Suprapubic skin (tissue), 4 donors: ENCODE data around the gene ALPL. TPM values are rescaled to one million over a fixed set of nuclear protein-coding genes. Genes with fewer than 3 reads are reported as not detected.

ENCODE experiments used
- DNase-seq, 2 donors: peaks; one replicate each; pipeline ENCODE4 v3.0.0-alpha.2; 2019; ENCODE audit warnings: low spot score in 2 of 2
- H3K27ac ChIP-seq: fragments of 200-600 bp; sonication (generic); one replicate; pipeline ENCODE4 v1.5.1; 2019
- H3K27me3 ChIP-seq: fragments of 200-600 bp; sonication (generic); one replicate; pipeline ENCODE4 v1.5.1; 2019
- H3K36me3 ChIP-seq: fragments of 200-600 bp; sonication (generic); one replicate; pipeline ENCODE4 v1.5.1; 2019
- H3K4me1 ChIP-seq: fragments of 200-600 bp; sonication (generic); one replicate; pipeline ENCODE4 v1.5.1; 2019
- H3K4me3 ChIP-seq: fragments of 200-600 bp; sonication (generic); one replicate; pipeline ENCODE4 v1.5.1; 2019; ENCODE audit warnings: mild to moderate bottlenecking
- H3K9me3 ChIP-seq: fragments of 200-600 bp; sonication (generic); one replicate; pipeline ENCODE4 v1.5.1; 2019
- CTCF ChIP-seq, 2 donors: fragments of 200-600 bp in 1 of 2; fragments of 450-650 bp in 1 of 2; sonication (generic) in 1 of 2; IDR thresholded peaks; one replicate each; pipeline ENCODE4 v1.5.1; 2016 to 2019; ENCODE audit warnings: antibody characterized with exemption in 2 of 2, mild to moderate bottlenecking in 1 of 2, moderate library complexity in 1 of 2
- EP300 ChIP-seq: sonication (generic); formaldehyde crosslinking; IDR thresholded peaks from one replicate; pipeline ENCODE4 v1.6.1; 2017; ENCODE audit warnings: antibody characterized with exemption
- POLR2A ChIP-seq, 2 donors: fragments of 450-650 bp; IDR thresholded peaks; one replicate each; pipeline ENCODE4 v1.6.1; 2017; ENCODE audit warnings: antibody characterized with exemption in 2 of 2, mild to moderate bottlenecking in 2 of 2, moderate library complexity in 2 of 2
- POLR2AphosphoS5 ChIP-seq, 3 donors: sonication (generic); formaldehyde crosslinking; IDR thresholded peaks; one replicate each; pipeline ENCODE4 v1.6.1; 2017; ENCODE audit warnings: antibody characterized with exemption in 3 of 3
- WGBS: methylation state at CpG from one replicate; pipeline ENCODE4 v1.1.5; 2018; 5-methylcytosine and 5-hydroxymethylcytosine counted together
- total RNA-seq, 4 donors: library from RNA; depleted of rRNA; stranded (reverse); fragments of >200 nt; gene quantifications; one replicate each; pipeline ENCODE4 v1.1.0, GENCODE V29; 2016

Gene ALPL
- total RNA-seq, 4 donors from 2014 or later, result 5.1 to 9.7 (median 6.0) TPM

GRCh38 chr1:21607549-21608529, 98.6 kb downstream of the ALPL start:
- no peaks in the 10 kb centered on the region for H3K36me3 ChIP-seq
- WGBS, result 46% methylated on average over 32 of the region's 37 CpGs
- DNase-seq, result peak in 1 of 2 donors; percentile 75
- peaks cover 2% of the 10 kb centered on the region for H3K27me3 ChIP-seq
- no peak overlapping the region for H3K4me3 ChIP-seq
- no peaks in the 10 kb centered on the region for H3K9me3 ChIP-seq
- H3K27ac ChIP-seq, result no peak overlapping the region
- TF ChIP-seq POLR2AphosphoS5 (IDR thresholded peaks at IDR 0.05) (no peak), EP300 (no peak)
- H3K4me1 ChIP-seq, result no peaks in the 10 kb centered on the region

GRCh38 chr1:21608798-21609197, 99.6 kb downstream of the ALPL start:
- H3K4me3 ChIP-seq, result no peak overlapping the region
- H3K9me3 ChIP-seq, result no peaks in the 10 kb centered on the region
- no peaks in the 10 kb centered on the region for H3K4me1 ChIP-seq
- no peaks in the 10 kb centered on the region for H3K36me3 ChIP-seq
- H3K27ac ChIP-seq, result no peak overlapping the region
- TF ChIP-seq EP300 (no peak), POLR2A (IDR thresholded peaks at IDR 0.05) (no peak), POLR2AphosphoS5 (IDR thresholded peaks at IDR 0.05) (no peak), CTCF (IDR thresholded peaks at IDR 0.05) (no peak)
- 67% methylated on average over 4 of the region's 4 CpGs for WGBS
- peaks cover 2% of the 10 kb centered on the region for H3K27me3 ChIP-seq
- no peak for DNase-seq

- Histone ChIP-seq H3K4me1 (peaks cover 8% of the 10 kb centered on the region), H3K27me3 (peaks cover 2% of the 10 kb centered on the region), H3K36me3 (no peaks in the 10 kb centered on the region), H3K9me3 (no peaks in the 10 kb centered on the region), H3K27ac (no peak overlapping the region), H3K4me3 (no peak overlapping the region)
- TF ChIP-seq POLR2AphosphoS5 (IDR thresholded peaks at IDR 0.05) (no peak), CTCF (IDR thresholded peaks at IDR 0.05) (no peak), EP300 (no peak), POLR2A (IDR thresholded peaks at IDR 0.05) (no peak)
- no peak for DNase-seq
- 89% methylated on average over 14 of the region's 16 CpGs for WGBS
These were observed 100.8 kb downstream of the ALPL start for GRCh38 chr1:21610027-21610426.

- no peak overlapping the region for H3K27ac ChIP-seq
- 85% methylated on average over 21 of the region's 21 CpGs for WGBS
- no peaks in the 10 kb centered on the region for H3K9me3 ChIP-seq
- H3K36me3 ChIP-seq, result no peaks in the 10 kb centered on the region
- no peak for DNase-seq
- H3K4me1 ChIP-seq, result peaks cover 17% of the 10 kb centered on the region
- TF ChIP-seq CTCF (IDR thresholded peaks at IDR 0.05) (no peak), EP300 (no peak), POLR2A (IDR thresholded peaks at IDR 0.05) (no peak), POLR2AphosphoS5 (IDR thresholded peaks at IDR 0.05) (no peak)
- no peak overlapping the region for H3K4me3 ChIP-seq
- H3K27me3 ChIP-seq, result peaks cover 2% of the 10 kb centered on the region
These were observed 102.0 kb downstream of the ALPL start for GRCh38 chr1:21610989-21611785.

- H3K27ac ChIP-seq, result no peak overlapping the region
- H3K36me3 ChIP-seq, result no peaks in the 10 kb centered on the region
- no peak overlapping the region for H3K4me3 ChIP-seq
- peaks cover 17% of the 10 kb centered on the region for H3K4me1 ChIP-seq
- H3K9me3 ChIP-seq, result no peaks in the 10 kb centered on the region
- DNase-seq, result no peak
- WGBS, result 91% methylated on average over 13 of the region's 13 CpGs
- H3K27me3 ChIP-seq, result peaks cover 2% of the 10 kb centered on the region
- TF ChIP-seq CTCF (IDR thresholded peaks at IDR 0.05) (no peak), EP300 (no peak), POLR2AphosphoS5 (IDR thresholded peaks at IDR 0.05) (no peak), POLR2A (IDR thresholded peaks at IDR 0.05) (no peak)
These were observed 102.8 kb downstream of the ALPL start for GRCh38 chr1:21612057-21612456.
